Neutrophil (primary cell): ENCODE data around the gene MAZ.
A peak's percentile ranks its signal among the peaks of the same experiment; 100 is the strongest.

Source experiments
- H3K27ac ChIP-seq: fragments of 200-600 bp; sonication (generic); 2 replicates; pipeline ENCODE4 v1.5.1; 2016; ENCODE audit warnings: mild to moderate bottlenecking, moderate library complexity
- H3K27me3 ChIP-seq: fragments of 200-600 bp; sonication (generic); 2 replicates; pipeline ENCODE4 v1.6.0; 2016; ENCODE audit warnings: mild to moderate bottlenecking
- H3K36me3 ChIP-seq: fragments of 200-600 bp; sonication (generic); 2 replicates; pipeline ENCODE4 v1.5.1; 2017
- H3K4me1 ChIP-seq, 2 experiments: fragments of 200-600 bp in 1 of 2; sonication (generic) in 1 of 2; 1 replicate in 1 of 2; 2 replicates in 1 of 2; pipeline versions ENCODE4 v1.5.1 to v1.6.1; 2013 to 2016; ENCODE audit warnings: low read depth in 1 of 2, low read length in 1 of 2, mild to moderate bottlenecking in 1 of 2, moderate library complexity in 1 of 2; ENCODE audit not compliant: control insufficient read depth in 1 of 2, insufficient read depth in 1 of 2
- H3K4me3 ChIP-seq, 2 experiments: fragments of 200-600 bp in 1 of 2; sonication (generic) in 1 of 2; 1 replicate in 1 of 2; 2 replicates in 1 of 2; pipeline ENCODE4 v1.5.1; 2013 to 2016; ENCODE audit warnings: low read depth in 1 of 2, low read length in 1 of 2, mild to moderate bottlenecking in 1 of 2, moderate library complexity in 1 of 2
- H3K9me3 ChIP-seq: fragments of 200-600 bp; sonication (generic); 2 replicates; pipeline ENCODE4 v1.5.1; 2016
- TF ChIP-seq, protein P1 (sequence below): fragments of 200-600 bp; sonication (generic); IDR thresholded peaks from 2 replicates; pipeline ENCODE4 v1.5.1; 2016; ENCODE audit warnings: antibody characterized with exemption

MAZ gene

GRCh38 chr16:29842732-29843346 lies 36.5 kb downstream of the MAZ start:
- H3K27me3 ChIP-seq: no peaks in the 10 kb centered on the region
- no peaks in the 10 kb centered on the region for H3K9me3 ChIP-seq
- H3K4me3 ChIP-seq: no peak overlapping the region
- H3K36me3 ChIP-seq: peaks cover 100% of the 10 kb centered on the region
- TF ChIP-seq, protein P1, sequence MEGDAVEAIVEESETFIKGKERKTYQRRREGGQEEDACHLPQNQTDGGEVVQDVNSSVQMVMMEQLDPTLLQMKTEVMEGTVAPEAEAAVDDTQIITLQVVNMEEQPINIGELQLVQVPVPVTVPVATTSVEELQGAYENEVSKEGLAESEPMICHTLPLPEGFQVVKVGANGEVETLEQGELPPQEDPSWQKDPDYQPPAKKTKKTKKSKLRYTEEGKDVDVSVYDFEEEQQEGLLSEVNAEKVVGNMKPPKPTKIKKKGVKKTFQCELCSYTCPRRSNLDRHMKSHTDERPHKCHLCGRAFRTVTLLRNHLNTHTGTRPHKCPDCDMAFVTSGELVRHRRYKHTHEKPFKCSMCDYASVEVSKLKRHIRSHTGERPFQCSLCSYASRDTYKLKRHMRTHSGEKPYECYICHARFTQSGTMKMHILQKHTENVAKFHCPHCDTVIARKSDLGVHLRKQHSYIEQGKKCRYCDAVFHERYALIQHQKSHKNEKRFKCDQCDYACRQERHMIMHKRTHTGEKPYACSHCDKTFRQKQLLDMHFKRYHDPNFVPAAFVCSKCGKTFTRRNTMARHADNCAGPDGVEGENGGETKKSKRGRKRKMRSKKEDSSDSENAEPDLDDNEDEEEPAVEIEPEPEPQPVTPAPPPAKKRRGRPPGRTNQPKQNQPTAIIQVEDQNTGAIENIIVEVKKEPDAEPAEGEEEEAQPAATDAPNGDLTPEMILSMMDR: no peak
- no peak overlapping the region for H3K27ac ChIP-seq
- no peaks in the 10 kb centered on the region for H3K4me1 ChIP-seq

- Histone ChIP-seq H3K27ac (no peak overlapping the region), H3K9me3 (no peaks in the 10 kb centered on the region), H3K4me1 (no peaks in the 10 kb centered on the region), H3K27me3 (no peaks in the 10 kb centered on the region), H3K4me3 (no peak overlapping the region), H3K36me3 (peaks cover 99% of the 10 kb centered on the region)
- TF ChIP-seq, protein P1: no peak
Observed at GRCh38 chr16:29843931-29844330, 37.6 kb downstream of the MAZ start.

DNA sequence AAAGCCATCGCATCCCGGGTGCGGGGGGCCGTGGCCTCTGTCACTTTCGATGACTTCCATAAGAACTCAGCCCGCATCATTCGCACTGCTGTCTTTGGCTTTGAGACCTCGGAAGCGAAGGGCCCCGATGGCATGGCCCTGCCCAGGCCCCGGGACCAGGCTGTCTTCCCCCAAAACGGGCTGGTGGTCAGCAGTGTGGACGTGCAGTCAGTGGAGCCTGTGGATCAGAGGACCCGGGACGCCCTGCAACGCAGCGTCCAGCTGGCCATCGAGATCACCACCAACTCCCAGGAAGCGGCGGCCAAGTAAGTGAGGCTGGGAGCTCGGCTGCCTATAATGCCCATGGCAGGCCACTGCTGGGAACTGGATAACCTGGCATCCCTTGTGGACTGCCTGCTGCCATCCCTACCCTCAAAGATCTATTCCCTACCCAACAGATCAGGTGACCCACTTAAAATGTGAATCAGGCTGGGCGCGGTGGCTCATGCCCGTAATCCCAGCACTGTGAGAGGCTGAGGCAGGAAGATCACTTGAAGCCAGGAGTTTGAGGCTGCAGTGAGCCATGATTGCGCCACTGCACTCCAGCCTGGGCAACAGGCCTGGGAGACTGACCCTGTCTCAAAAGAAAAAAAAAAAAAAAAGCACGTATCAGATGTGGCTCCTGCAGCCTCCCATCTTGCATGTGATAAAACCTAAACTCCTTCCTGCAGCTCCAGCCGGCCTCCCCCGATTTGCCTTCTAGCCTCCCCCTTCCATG lies 38.4 kb downstream of the MAZ start:
- no peaks in the 10 kb centered on the region for H3K9me3 ChIP-seq
- peaks cover 96% of the 10 kb centered on the region for H3K36me3 ChIP-seq
- no peaks in the 10 kb centered on the region for H3K4me1 ChIP-seq
- no peaks in the 10 kb centered on the region for H3K27me3 ChIP-seq
- no peak overlapping the region for H3K4me3 ChIP-seq
- TF ChIP-seq, protein P1: no peak
- no peak overlapping the region for H3K27ac ChIP-seq

- Histone ChIP-seq H3K36me3 (peaks cover 93% of the 10 kb centered on the region), H3K27me3 (no peaks in the 10 kb centered on the region), H3K4me1 (no peaks in the 10 kb centered on the region), H3K27ac (no peak overlapping the region), H3K4me3 (no peak overlapping the region), H3K9me3 (no peaks in the 10 kb centered on the region)
- TF ChIP-seq, protein P1: no peak
Observed at GRCh38 chr16:29845656-29846055, 39.3 kb downstream of the MAZ start.

DNA sequence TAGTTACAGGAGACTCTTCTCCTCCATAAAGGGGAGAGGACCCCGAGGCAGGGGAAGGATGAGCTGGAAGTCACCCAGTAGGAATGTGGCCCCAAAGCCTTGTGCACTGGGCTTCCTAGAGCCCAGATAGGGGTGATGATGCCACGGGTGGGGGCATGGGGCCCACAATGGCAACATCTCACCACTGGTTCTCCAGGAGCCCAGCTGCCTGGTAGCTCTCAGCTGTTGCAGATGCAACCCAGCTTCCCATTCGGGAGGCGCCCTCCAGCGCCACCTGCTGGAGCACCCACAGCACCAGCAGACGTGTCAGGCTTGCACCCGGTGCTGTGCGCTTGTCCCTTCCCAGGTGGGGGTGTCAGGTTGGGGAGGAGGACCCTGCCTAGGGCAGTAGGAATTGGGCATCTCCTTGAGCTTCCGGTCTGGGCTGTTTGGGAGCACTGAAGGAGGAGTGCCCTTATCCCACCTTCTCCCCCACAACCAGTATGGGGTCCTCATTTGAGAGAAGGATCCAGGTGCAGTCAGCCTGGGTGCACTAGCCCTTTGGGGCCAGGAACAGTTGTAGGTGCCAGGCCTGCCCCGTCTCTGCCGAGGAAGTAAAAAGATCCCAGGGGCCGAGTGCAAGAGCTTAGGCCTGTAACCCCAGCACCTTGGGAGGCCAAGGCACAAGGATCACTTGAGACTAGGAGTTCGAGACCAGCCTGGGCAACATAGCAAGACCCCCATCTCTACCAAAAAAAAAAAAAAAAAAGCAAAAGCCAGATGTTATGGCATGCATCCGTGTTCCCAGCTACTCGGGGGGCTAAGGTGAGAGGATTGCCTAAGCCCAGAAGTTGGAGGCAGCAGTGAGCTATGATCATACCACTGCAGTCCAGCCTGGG lies 42.3 kb downstream of the MAZ start:
- Histone ChIP-seq H3K27ac (peak overlapping the region; percentile 7), H3K36me3 (peaks cover 63% of the 10 kb centered on the region), H3K9me3 (no peaks in the 10 kb centered on the region), H3K4me1 (no peaks in the 10 kb centered on the region), H3K27me3 (no peaks in the 10 kb centered on the region), H3K4me3 (no peak overlapping the region)
- TF ChIP-seq, protein P1: peak; percentile 84
